HuH-7.5 (cell line): ENCODE measurements around the gene PARPBP.
"Not testable (repeated sequence)": the region's sequence is repeated elsewhere in the genome, so short reads cannot be mapped to it uniquely, and the experiment has no call there.

Source experiments
- DNase-seq: peaks from one replicate; pipeline ENCODE4 v3.0.0; 2011; ENCODE audit warnings: low spot score

Gene PARPBP

DNA sequence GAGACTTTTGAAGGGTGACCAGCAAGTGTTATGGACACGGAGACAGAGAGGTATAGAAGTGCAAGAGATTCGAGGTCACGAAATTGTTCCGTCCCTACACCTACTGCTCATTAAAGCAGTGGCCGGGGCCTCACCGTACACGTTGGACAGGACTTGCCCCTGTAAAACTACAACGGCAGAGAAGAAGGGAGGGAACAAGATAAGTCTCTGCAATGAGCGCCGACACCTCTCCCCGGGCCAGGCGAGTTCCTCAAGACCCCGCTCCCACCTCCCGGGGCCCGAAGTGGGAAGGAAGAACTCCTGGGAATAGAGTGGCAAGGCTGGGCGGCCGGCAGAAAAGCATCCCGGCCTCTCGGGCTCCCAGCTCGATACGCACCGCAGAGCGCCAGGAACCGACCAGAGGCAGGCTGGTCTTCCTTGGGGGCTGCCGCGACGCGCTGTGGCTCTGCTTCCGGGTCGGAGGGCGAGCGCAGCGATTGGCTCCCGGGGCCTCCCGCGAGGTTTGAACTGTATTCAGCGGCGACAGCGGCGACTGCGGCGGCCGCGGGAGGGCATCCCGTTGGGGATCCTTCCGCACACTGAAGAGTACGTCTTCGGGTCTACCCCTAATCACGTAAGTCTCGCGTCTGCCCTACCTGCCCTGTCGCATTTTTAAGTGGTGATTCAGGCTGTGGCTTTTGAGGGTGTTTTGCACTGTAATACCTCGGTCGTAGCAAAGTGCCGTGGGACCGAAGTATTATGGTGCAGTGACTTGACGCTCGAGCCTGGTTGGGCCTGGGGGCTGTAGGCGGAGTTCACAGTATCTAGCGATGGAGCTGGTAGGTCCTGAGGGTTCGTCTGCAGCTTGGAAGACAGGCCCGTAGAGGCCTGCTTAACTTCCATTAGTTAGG lies at the start of gene PARPBP, which contains the start of gene NUP37:
Gene PARPBP, plus strand, starts transcription at position 510 of the 890 bp plus-strand sequence. CDS start 3,706 bp downstream, outside the sequence.
Gene NUP37, minus strand, starts transcription at position 441 of the 890 bp plus-strand sequence. CDS start 1,596 bp downstream, outside the sequence.
- DNase-seq: peak; percentile 73

DNA sequence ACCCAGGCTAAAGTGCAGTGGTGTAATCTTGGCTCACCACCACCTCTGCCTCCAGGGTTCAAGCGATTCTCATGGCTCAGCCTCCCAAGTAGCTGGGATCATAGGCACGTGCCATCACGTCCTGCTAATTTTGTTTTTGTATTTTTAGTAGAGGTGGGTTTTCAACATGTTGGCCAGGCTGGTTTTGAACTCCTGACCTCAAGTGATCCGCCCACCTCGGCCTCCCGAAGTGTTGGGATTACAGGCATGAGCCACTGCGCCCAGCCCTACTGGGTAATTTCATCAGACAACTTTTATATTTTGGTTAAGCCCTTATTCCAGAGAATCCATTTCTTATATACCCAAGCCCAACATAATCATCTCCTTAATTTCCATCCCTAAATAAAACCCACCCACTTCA lies 47.9 kb upstream of the PARPBP start:
- not testable (repeated sequence) for DNase-seq

GRCh38 chr12:102080842-102081241 lies 39.1 kb upstream of the PARPBP start:
- DNase-seq: no peak

- not testable (repeated sequence) for DNase-seq
Measured at GRCh38 chr12:102089228-102089835, 30.7 kb upstream of the PARPBP start.

DNA sequence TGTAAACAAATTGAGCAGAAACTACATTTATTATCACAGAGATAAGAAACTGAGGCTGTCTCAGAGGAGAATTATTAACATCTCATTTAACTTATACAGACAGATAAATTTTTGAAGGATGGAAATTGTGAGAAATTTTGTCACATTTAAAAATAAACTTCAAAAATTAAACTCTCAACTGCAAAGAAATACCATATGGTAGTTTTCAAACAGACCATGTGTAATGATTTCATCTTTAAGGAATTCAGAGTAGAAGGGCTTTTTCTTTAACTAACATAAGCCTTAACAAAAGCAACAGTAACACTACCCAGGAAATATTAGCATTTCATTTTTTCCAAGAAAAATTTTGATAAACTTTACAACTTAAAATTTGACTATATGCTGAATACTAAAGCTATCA lies 26.7 kb upstream of the PARPBP start:
- no peak for DNase-seq

- peak; percentile 8 for DNase-seq
Measured at GRCh38 chr12:102095677-102096263, 24.2 kb upstream of the PARPBP start.

- no peak for DNase-seq
Measured at GRCh38 chr12:102096855-102097254, 23.1 kb upstream of the PARPBP start.

- no peak for DNase-seq
Measured at GRCh38 chr12:102106905-102107304, 13.1 kb upstream of the PARPBP start.

DNA sequence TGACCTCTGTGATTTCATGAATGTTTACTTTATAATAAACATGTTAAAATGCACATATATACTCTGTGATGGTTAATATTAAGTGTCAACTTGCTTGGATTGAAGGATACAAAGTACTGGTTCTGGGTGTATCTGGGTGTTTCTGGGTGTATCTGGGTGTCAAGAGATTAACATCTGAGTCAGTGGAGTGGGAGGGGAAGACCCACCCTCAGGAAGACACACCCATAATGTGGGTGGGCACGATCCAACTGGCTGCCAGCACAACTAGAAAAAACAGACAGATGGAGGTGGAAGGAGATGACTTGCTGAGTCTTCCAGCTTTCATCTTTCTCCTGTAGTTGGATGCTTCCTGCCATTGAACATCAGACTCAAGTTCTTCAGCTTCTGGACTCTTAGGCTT lies 12.0 kb upstream of the PARPBP start:
- DNase-seq: no peak

DNA sequence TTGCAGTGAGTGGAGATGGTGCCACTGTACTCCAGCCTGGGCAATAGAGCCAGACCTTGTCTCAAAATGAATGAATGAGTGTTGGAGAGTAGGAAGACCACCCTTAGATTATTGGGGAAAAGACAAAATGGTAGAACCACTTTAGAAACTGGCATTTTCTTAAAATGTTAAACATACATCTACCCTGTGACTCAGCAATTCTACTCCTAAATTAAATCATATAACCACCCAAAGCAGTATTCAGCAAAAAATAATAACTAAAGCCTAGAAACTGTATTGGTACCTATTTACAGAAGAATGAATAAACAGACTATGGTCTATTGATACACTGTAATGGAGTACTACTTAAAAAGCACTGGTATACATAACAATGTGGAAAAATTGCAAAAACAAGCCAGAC lies 9.2 kb upstream of the PARPBP start:
- DNase-seq: no peak

DNA sequence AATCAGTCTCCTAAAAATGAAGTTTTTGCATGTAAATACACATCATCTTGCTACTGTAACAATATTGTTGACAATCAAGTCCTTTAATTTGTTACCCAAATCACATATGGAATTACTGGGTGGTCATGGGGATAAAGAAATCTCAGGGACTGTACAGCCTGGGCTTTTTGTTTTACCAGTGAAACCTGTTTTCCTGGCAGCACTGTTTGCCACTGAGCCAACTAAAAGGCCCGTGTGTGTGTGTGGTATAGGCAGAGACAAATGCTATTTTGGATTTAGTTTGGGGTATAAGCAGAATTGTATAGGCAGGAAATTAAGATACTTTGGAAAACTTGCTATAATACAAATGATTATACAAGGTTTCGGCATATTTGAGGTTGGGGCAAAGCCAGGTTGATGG lies 5.8 kb upstream of the PARPBP start:
- no peak for DNase-seq

GRCh38 chr12:102116392-102116791 lies 3.6 kb upstream of the PARPBP start:
- no peak for DNase-seq

- no peak for DNase-seq
Measured at GRCh38 chr12:102118874-102119273, 1.1 kb upstream of the PARPBP start.

- no peak for DNase-seq
Measured at GRCh38 chr12:102120564-102120873, 536 bp downstream of the PARPBP start.

- peak; percentile 8 for DNase-seq
Measured at GRCh38 chr12:102120886-102121285, 903 bp downstream of the PARPBP start.

DNA sequence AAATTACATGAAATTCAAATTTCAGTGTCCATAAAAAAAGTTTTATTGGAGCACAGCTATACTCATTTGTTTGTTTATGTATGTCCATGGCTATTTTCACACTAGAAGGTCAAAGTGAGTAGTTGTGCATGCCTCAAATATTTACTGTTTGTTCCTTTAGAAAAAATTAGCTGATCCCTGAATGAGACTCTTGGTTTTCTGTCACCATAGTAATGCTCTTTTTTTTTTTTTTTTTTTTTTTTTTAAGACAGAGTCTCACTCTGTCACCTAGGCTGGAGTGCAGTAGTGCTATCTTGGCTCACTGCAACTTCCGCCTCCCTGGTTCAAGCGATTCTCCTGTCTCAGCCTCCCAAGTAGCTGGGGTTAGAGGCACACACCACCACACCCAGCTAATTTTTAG lies 1.3 kb downstream of the PARPBP start:
- DNase-seq: not testable (repeated sequence)

- not testable (repeated sequence) for DNase-seq
Measured at GRCh38 chr12:102130720-102131119, 10.7 kb downstream of the PARPBP start.

DNA sequence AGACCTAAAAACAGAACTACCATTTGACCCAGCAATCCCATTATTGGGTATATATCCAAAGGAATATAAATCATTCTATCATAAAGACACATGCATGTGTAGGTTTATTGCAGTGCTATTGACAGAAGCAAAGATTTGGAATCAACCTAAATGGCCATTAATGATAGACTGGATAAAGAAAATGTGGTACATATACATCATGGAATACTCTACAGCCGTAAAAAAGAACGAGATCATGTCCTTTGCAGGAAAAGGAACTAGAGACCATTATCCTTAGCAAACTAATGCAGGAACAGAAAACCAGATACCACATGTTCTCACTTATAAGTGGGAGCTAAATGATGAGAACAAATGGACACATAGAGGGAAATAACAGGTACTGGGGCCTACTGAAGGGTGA lies 11.5 kb downstream of the PARPBP start:
- DNase-seq: not testable (repeated sequence)

DNA sequence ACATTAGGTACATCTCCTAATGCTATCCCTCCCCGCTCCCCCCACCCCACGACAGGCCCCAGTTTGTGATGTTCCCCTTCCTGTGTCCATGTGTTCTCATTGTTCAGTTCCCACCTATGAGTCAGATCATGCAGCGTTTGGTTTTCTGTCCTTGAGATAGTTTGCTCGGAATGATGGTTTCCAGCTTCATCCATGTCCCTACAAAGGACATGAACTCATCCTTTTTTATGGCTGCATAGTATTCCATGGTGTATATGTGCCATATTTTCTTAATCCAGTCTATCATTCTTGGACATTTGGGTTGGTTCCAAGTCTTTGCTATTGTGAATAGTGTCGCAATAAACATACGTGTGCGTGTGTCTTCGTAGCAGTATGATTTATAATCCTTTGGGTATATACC lies 17.6 kb downstream of the PARPBP start:
- DNase-seq: not testable (repeated sequence)

- DNase-seq: not testable (repeated sequence)
Measured at GRCh38 chr12:102142866-102143373, 22.9 kb downstream of the PARPBP start.

- no peak for DNase-seq
Measured at GRCh38 chr12:102144221-102144620, 24.2 kb downstream of the PARPBP start.

DNA sequence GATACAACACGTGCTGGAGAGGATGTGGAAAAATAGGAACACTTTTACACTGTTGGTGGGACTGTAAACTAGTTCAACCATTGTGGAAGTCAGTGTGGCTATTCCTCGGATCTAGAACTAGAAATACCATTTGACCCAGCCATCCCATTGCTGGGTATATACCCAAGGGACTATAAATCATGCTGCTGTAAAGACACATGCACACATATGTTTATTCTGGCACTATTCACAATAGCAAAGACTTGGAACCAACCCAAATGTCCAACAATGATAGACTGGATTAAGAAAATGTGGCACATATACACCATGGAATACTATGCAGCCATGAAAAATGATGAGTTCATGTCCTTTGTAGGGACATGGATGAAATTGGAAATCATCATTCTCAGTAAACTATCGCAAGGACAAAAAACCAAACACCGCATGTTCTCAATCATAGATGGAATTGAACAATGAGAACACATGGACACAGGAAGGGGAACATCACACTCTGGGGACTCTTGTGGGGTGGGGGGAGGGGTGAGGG lies 27.1 kb downstream of the PARPBP start:
- DNase-seq: not testable (repeated sequence)
